H1 (cell line): ENCODE results near the gene COL5A1. TPM values are rescaled to one million over a fixed set of nuclear protein-coding genes. Genes with fewer than 3 reads are reported as not detected.

Experiments used
- CTCF ChIA-PET: fragments of 300-600 bp; sonication (Branson Sonifier 250); formaldehyde crosslinking; loops from one replicate; lab custom pipeline; 2021; ENCODE audit not compliant: partially characterized antibody; lab: Charles Lee
- POLR2A ChIA-PET: fragments of 300-600 bp; sonication (Branson Sonifier 250); formaldehyde crosslinking; loops from one replicate; lab custom pipeline; 2021; ENCODE audit warnings: inconsistent platforms; ENCODE audit not compliant: partially characterized antibody; lab: Charles Lee
- DNase-seq, 2 experiments: peaks; one replicate each; pipeline versions ENCODE4 v3.0.0 to v3.0.0-alpha.2; 2010 to 2022; ENCODE audit warnings: low spot score in 2 of 2, low read depth in 1 of 2, mixed read lengths in 1 of 2
- FAIRE-seq: peaks from 2 replicates; lab custom pipeline; 2011; peaks lifted over from hg19 to GRCh38; lab: Jason Lieb, UNC
- H2AFZ ChIP-seq: 2 replicates; pipeline ENCODE4 v1.8.1; 2012; ENCODE audit warnings: low read length, inconsistent platforms
- H2AK5ac ChIP-seq: 2 replicates; pipeline ENCODE4 v1.6.1; 2013; ENCODE audit warnings: low read depth, low read length
- H2BK120ac ChIP-seq: replicated peaks from 2 replicates; pipeline ENCODE3; 2013; ENCODE audit warnings: low read depth, low read length, inconsistent platforms
- H2BK12ac ChIP-seq: 2 replicates; pipeline ENCODE4 v1.6.1; 2013; ENCODE audit warnings: low read depth, low read length
- H2BK15ac ChIP-seq: 2 replicates; pipeline ENCODE4 v1.6.1; 2013; ENCODE audit warnings: low read length
- H2BK20ac ChIP-seq: 2 replicates; pipeline ENCODE4 v1.6.1; 2013; ENCODE audit warnings: low read length
- H2BK5ac ChIP-seq: 2 replicates; pipeline ENCODE4 v1.6.1; 2013; ENCODE audit warnings: low read depth, low read length
- H3K14ac ChIP-seq: 2 replicates; pipeline ENCODE4 v1.6.1; 2013; ENCODE audit warnings: inconsistent platforms; ENCODE audit not compliant: insufficient read length
- H3K18ac ChIP-seq: 2 replicates; pipeline ENCODE4 v1.6.1; 2013; ENCODE audit warnings: low read length; ENCODE audit errors: extremely low read depth
- H3K23ac ChIP-seq: 2 replicates; pipeline ENCODE4 v1.6.1; 2013; ENCODE audit warnings: inconsistent platforms; ENCODE audit not compliant: insufficient read length
- H3K23me2 ChIP-seq: 2 replicates; pipeline ENCODE4 v1.6.1; 2013; ENCODE audit warnings: low read depth, low read length
- H3K27ac ChIP-seq: 2 replicates; pipeline ENCODE4 v1.6.1; 2011; ENCODE audit warnings: low read depth, low read length, inconsistent platforms
- H3K27me3 ChIP-seq, 4 experiments: replicated peaks in 1 of 4; 1 replicate in 1 of 4; 2 replicates in 3 of 4; pipeline versions ENCODE4 v1.6.1 to v1.8.1; 2011 to 2013; ENCODE audit warnings: low read length in 3 of 4, mild to moderate bottlenecking in 3 of 4, inconsistent platforms in 2 of 4, mixed read lengths in 2 of 4, moderate library complexity in 1 of 4; ENCODE audit not compliant: control insufficient read depth in 3 of 4, insufficient read depth in 3 of 4; ENCODE audit errors: extremely low read depth in 1 of 4
- H3K36me3 ChIP-seq, 4 experiments: 2 replicates each; pipeline versions ENCODE4 v1.6.1 to v1.8.1; 2011 to 2013; ENCODE audit warnings: mild to moderate bottlenecking in 4 of 4, low read length in 3 of 4, moderate library complexity in 2 of 4, control low read depth in 1 of 4, inconsistent platforms in 1 of 4; ENCODE audit not compliant: insufficient read depth in 4 of 4, control insufficient read depth in 2 of 4
- H3K4ac ChIP-seq: replicated peaks from 2 replicates; pipeline ENCODE3; 2013; ENCODE audit warnings: low read length, low read depth, mixed read lengths, inconsistent platforms; ENCODE audit not compliant: insufficient read length
- H3K4me1 ChIP-seq, 4 experiments: replicated peaks in 1 of 4; 1 replicate in 1 of 4; 2 replicates in 3 of 4; pipeline versions ENCODE4 v1.6.1 to v1.8.1; 2011 to 2013; ENCODE audit warnings: low read length in 3 of 4, inconsistent platforms in 2 of 4, mixed read lengths in 1 of 4; ENCODE audit not compliant: insufficient read depth in 4 of 4, control insufficient read depth in 3 of 4
- H3K4me2 ChIP-seq, 2 experiments: 2 replicates each; pipeline versions ENCODE4 v1.6.1 to v1.8.1; 2011 to 2013; ENCODE audit warnings: low read depth in 2 of 2, low read length in 2 of 2, control low read depth in 1 of 2, inconsistent platforms in 1 of 2, mild to moderate bottlenecking in 1 of 2; ENCODE audit not compliant: insufficient read depth in 1 of 2
- H3K4me3 ChIP-seq, 4 experiments: fragments of 200-600, 300-600 bp in 1 of 4; sonication (generic), shearing (Covaris generic), sonication (Bioruptor Twin) in 1 of 4; 2 replicates each; pipeline versions ENCODE4 v1.5.1 to v1.8.1; 2011 to 2016; ENCODE audit warnings: low read length in 4 of 4, low read depth in 3 of 4, control low read depth in 2 of 4, inconsistent platforms in 2 of 4, mild to moderate bottlenecking in 2 of 4, mixed read lengths in 1 of 4, moderate library complexity in 1 of 4; ENCODE audit not compliant: insufficient read depth in 2 of 4; ENCODE audit errors: extremely low read depth in 1 of 4
- H3K56ac ChIP-seq: replicated peaks from 2 replicates; pipeline ENCODE3; 2013; ENCODE audit warnings: low read depth, mild to moderate bottlenecking, mixed read lengths, low read length, inconsistent platforms; ENCODE audit not compliant: insufficient read length
- H3K79me1 ChIP-seq: 2 replicates; pipeline ENCODE4 v1.6.1; 2013; ENCODE audit warnings: low read depth, low read length, control low read depth
- H3K79me2 ChIP-seq, 2 experiments: 2 replicates each; pipeline versions ENCODE4 v1.6.1 to v1.8.1; 2012 to 2013; ENCODE audit warnings: low read length in 2 of 2, mild to moderate bottlenecking in 2 of 2, inconsistent platforms in 1 of 2; ENCODE audit not compliant: insufficient read depth in 2 of 2, control insufficient read depth in 1 of 2
- H3K9ac ChIP-seq, 4 experiments: replicated peaks in 1 of 4; 1 replicate in 1 of 4; 2 replicates in 3 of 4; pipeline versions ENCODE4 v1.6.1 to v1.8.1; 2011 to 2013; ENCODE audit warnings: low read depth in 3 of 4, low read length in 3 of 4, control low read depth in 2 of 4, mild to moderate bottlenecking in 2 of 4, moderate library complexity in 2 of 4, inconsistent platforms in 1 of 4; ENCODE audit errors: extremely low read depth in 1 of 4
- H3K9me3 ChIP-seq, 2 experiments: 2 replicates each; pipeline versions ENCODE4 v1.6.1 to v1.8.1; 2012 to 2013; ENCODE audit warnings: mild to moderate bottlenecking in 2 of 2, moderate library complexity in 2 of 2, control low read depth in 1 of 2, inconsistent platforms in 1 of 2, low read depth in 1 of 2, low read length in 1 of 2, mixed read lengths in 1 of 2; ENCODE audit not compliant: insufficient read depth in 2 of 2
- H4K20me1 ChIP-seq, 2 experiments: replicated peaks in 1 of 2; 2 replicates each; pipeline versions ENCODE3 to v1.8.1; 2011 to 2013; ENCODE audit warnings: inconsistent platforms in 2 of 2, low read length in 2 of 2, mild to moderate bottlenecking in 1 of 2; ENCODE audit not compliant: insufficient read depth in 2 of 2, control insufficient read depth in 1 of 2
- H4K5ac ChIP-seq: 2 replicates; pipeline ENCODE4 v1.6.1; 2013; ENCODE audit warnings: low read length, low read depth, mixed read lengths, inconsistent platforms; ENCODE audit not compliant: insufficient read length
- H4K8ac ChIP-seq: 2 replicates; pipeline ENCODE4 v1.8.0; 2013; ENCODE audit warnings: mild to moderate bottlenecking, moderate library complexity, low read length, inconsistent platforms; ENCODE audit not compliant: insufficient read depth; ENCODE audit errors: extremely low read depth
- H4K91ac ChIP-seq: replicated peaks from 2 replicates; pipeline ENCODE3; 2013; ENCODE audit warnings: low read length, mixed read lengths, inconsistent platforms; ENCODE audit not compliant: insufficient read length
- E2F6 ChIP-seq: IDR thresholded peaks from 2 replicates; pipeline ENCODE4 v1.6.1; 2012; ENCODE audit warnings: inconsistent platforms
- FOSL1 ChIP-seq: IDR thresholded peaks from 2 replicates; pipeline ENCODE4 v1.6.1; 2011; ENCODE audit warnings: mild to moderate bottlenecking, low read depth, low read length, moderate library complexity; ENCODE audit not compliant: insufficient read depth
- JUND ChIP-seq: IDR thresholded peaks from 2 replicates; pipeline ENCODE4 v1.6.1; 2011; ENCODE audit warnings: mild to moderate bottlenecking, improper control_type of control experiment, low read length
- RAD21 ChIP-seq, 2 experiments: IDR thresholded peaks in 1 of 2; conservative IDR thresholded peaks in 1 of 2; 2 replicates each; pipeline ENCODE4 v1.6.1; 2011; ENCODE audit warnings: low read depth in 2 of 2, low read length in 2 of 2, improper control_type of control experiment in 1 of 2, inconsistent platforms in 1 of 2, mild to moderate bottlenecking in 1 of 2, moderate library complexity in 1 of 2
- SIN3A ChIP-seq, 2 experiments: IDR thresholded peaks in 1 of 2; conservative IDR thresholded peaks in 1 of 2; 2 replicates each; pipeline ENCODE4 v1.6.1; 2011 to 2012; ENCODE audit warnings: low read length in 2 of 2, improper control_type of control experiment in 1 of 2, low read depth in 1 of 2, mild to moderate bottlenecking in 1 of 2
- SIX5 ChIP-seq: IDR thresholded peaks from 2 replicates; pipeline ENCODE4 v1.6.1; 2011; ENCODE audit warnings: mild to moderate bottlenecking, low read depth, low read length
- SP2 ChIP-seq: IDR thresholded peaks from 2 replicates; pipeline ENCODE4 v1.6.1; 2012; ENCODE audit warnings: mild to moderate bottlenecking, low read length, inconsistent platforms
- TBP ChIP-seq: IDR thresholded peaks from 2 replicates; pipeline ENCODE4 v1.6.1; 2011; ENCODE audit warnings: low read depth, low read length, improper control_type of control experiment
- TCF12 ChIP-seq: IDR thresholded peaks from 2 replicates; pipeline ENCODE4 v1.6.1; 2011; ENCODE audit warnings: low read depth, mild to moderate bottlenecking, low read length
- USF2 ChIP-seq: IDR thresholded peaks from 2 replicates; pipeline ENCODE4 v1.6.1; 2011; ENCODE audit warnings: low read length, improper control_type of control experiment
- WGBS, 2 experiments: shearing (Covaris generic) in 1 of 2; methylation state at CpG; one replicate each; pipeline versions ENCODE4 v1.1.6 to v1.1.7; 2013 to 2015; ENCODE audit warnings: low lambda C conversion rate in 2 of 2, mixed read lengths in 2 of 2, inconsistent platforms in 1 of 2, low coverage in 1 of 2, missing lambda C conversion rate in 1 of 2; ENCODE audit not compliant: insufficient replicate concordance in 2 of 2, insufficient coverage in 1 of 2, insufficient read length in 1 of 2; ENCODE audit errors: extremely low coverage in 1 of 2, missing lambda C conversion rate in 1 of 2; 5-methylcytosine and 5-hydroxymethylcytosine counted together
- polyA plus RNA-seq, 7 experiments: library from polyadenylated mRNA; depleted of rRNA in 3 of 7; stranded (reverse) in 5 of 7; unstranded in 2 of 7; fragments of >200 nt in 5 of 7; fragments of 200-250 nt in 2 of 7; gene quantifications; 1 replicate in 5 of 7; 2 replicates in 1 of 7; 4 replicates in 1 of 7; pipeline versions ENCODE4 v1.2.1 to v1.2.3, GENCODE V29; 2011 to 2013; ENCODE audit warnings: missing spikeins in 2 of 7, mixed read lengths in 2 of 7
- total RNA-seq: library from RNA; stranded (reverse); fragmentation: NEBNext Ultra II Directional; extraction: Animal tissue kit (Norgen Biotek cat#: 25700); gene quantifications from 2 replicates; pipeline ENCODE4 v1.2.1, GENCODE V29; 2021

COL5A1 gene
- total and polyA plus RNA-seq, 2 of the 8 experiments (the other 6 are each of a cell fraction or from before 2014, with no cell fraction given) = 3.8 to 12.0 TPM

GRCh38 chr9:134728021-134728795 is 86.6 kb downstream of the COL5A1 start:
- no peak overlapping the region for H3K56ac ChIP-seq
- H3K4me2 ChIP-seq = no peak overlapping the region
- ChIA-PET POLR2A (no interaction called here), CTCF (interaction anchor here (0.8 to 2.0 kb wide), 5 partner anchors 15 to 77 kb away, joined by 3 to 4 read pairs (median 4); no protein-coding TSS in a partner anchor)
- H3K23ac ChIP-seq = no peak overlapping the region
- no peak overlapping the region for H3K4ac ChIP-seq
- H3K36me3 ChIP-seq = no peaks in the 10 kb centered on the region
- no peak overlapping the region for H2BK20ac ChIP-seq
- DNase-seq = no peak
- H3K9me3 ChIP-seq = peaks cover 0 to 11% of the 10 kb centered on the region in 2 experiments; a peak in 1 of 4 replicates
- no peak overlapping the region for H2BK15ac ChIP-seq
- no peak overlapping the region for H3K14ac ChIP-seq
- H3K9ac ChIP-seq = no peak overlapping the region
- no peak overlapping the region for H4K5ac ChIP-seq
- H4K91ac ChIP-seq = no peak overlapping the region
- no peak overlapping the region for H3K4me3 ChIP-seq
- no peak overlapping the region for H2AK5ac ChIP-seq
- H2BK5ac ChIP-seq = no peak overlapping the region
- no peak overlapping the region for H2BK12ac ChIP-seq
- no peak overlapping the region for H2AFZ ChIP-seq
- no peaks in the 10 kb centered on the region for H3K27me3 ChIP-seq
- no peaks in the 10 kb centered on the region for H3K79me1 ChIP-seq
- 86% methylated on average over 26 of the region's 29 CpGs; no CpG with 5 or more reads in 1 of the 2 experiments for WGBS, 2 experiments
- H3K23me2 ChIP-seq = peaks cover 8% of the 10 kb centered on the region; the same call in 1 of the 2 replicates
- no peaks in the 10 kb centered on the region; a peak in 1 of 7 replicates for H3K4me1 ChIP-seq
- H3K27ac ChIP-seq = no peak overlapping the region
- H3K18ac ChIP-seq = no peak overlapping the region
- H2BK120ac ChIP-seq = no peak overlapping the region
- FAIRE-seq = no peak
- H3K79me2 ChIP-seq = no peaks in the 10 kb centered on the region
- no peaks in the 10 kb centered on the region for H4K20me1 ChIP-seq
- no peak overlapping the region for H4K8ac ChIP-seq
- TF ChIP-seq SP2 (no peak), TCF12 (no peak), E2F6 (no peak), FOSL1 (no peak), SIX5 (no peak), RAD21 (IDR thresholded peaks at IDR 0.05 in 1 of 2, conservative IDR thresholded peaks at IDR 0.05 in 1 of 2; ENCODE audit: low read depth in 2 of 2, low read length in 2 of 2) (no peak), TBP (no peak), USF2 (no peak), SIN3A (conservative IDR thresholded peaks at IDR 0.05 in 1 of 2, IDR thresholded peaks at IDR 0.05 in 1 of 2; ENCODE audit: low read depth in 1 of 2, low read length in 2 of 2) (no peak), JUND (no peak)
